ENCODE results near the gene KDM6A. TPM values are rescaled to one million over a fixed set of nuclear protein-coding genes. Genes with fewer than 3 reads are reported as not detected.

The KDM6A gene
- total RNA-seq, 1 experiment from 2014 or later: 42.8 TPM

- Histone ChIP-seq H3K4me1 (ENCODE audit: insufficient read depth, low read length) (no peaks in the 10 kb centered on the region), H3K4me2 (ENCODE audit: insufficient read depth, insufficient read length, low read length) (no peak overlapping the region), H3K9ac (ENCODE audit: extremely low read depth, insufficient read length, low read length) (no peak overlapping the region), H2BK12ac (ENCODE audit: insufficient read length, low read depth, low read length) (no peak overlapping the region), H3K23me2 (ENCODE audit: insufficient read length, low read depth, low read length, poor library complexity, severe bottlenecking) (no peaks in the 10 kb centered on the region), H2BK20ac (ENCODE audit: low read depth, low read length, poor library complexity, severe bottlenecking) (no peak overlapping the region), H3K23ac (ENCODE audit: insufficient read length, low read depth, low read length) (no peak overlapping the region), H2BK120ac (ENCODE audit: low read depth, low read length, poor library complexity, severe bottlenecking) (no peak overlapping the region), H4K8ac (replicated peaks; ENCODE audit: insufficient read length, low read depth, low read length) (no peak overlapping the region), H3K27me3 (ENCODE audit: insufficient read depth, low read length) (no peaks in the 10 kb centered on the region), H4K20me1 (ENCODE audit: control insufficient read depth, insufficient read depth, insufficient read length) (no peaks in the 10 kb centered on the region), H2BK15ac (ENCODE audit: low read depth, low read length) (no peak overlapping the region), H2BK5ac (ENCODE audit: insufficient read length, low read length) (no peak overlapping the region), H3K27ac (ENCODE audit: insufficient read length, low read depth, low read length) (no peak overlapping the region), H4K91ac (ENCODE audit: insufficient read length, low read depth, low read length) (no peak overlapping the region), H3K79me2 (ENCODE audit: insufficient read depth, low read length) (no peaks in the 10 kb centered on the region), H2AK5ac (ENCODE audit: insufficient read length, low read length) (no peak overlapping the region), H3K4ac (ENCODE audit: low read depth, low read length) (no peak overlapping the region), H3T11ph (ENCODE audit: low read length) (no peak overlapping the region), H3K9me3 (ENCODE audit: control insufficient read depth, low read depth, low read length) (peaks cover 58% of the 10 kb centered on the region), H3K79me1 (ENCODE audit: insufficient read depth, low read depth, low read length, poor library complexity, severe bottlenecking) (no peaks in the 10 kb centered on the region), H3K56ac (ENCODE audit: insufficient read length, low read depth, low read length) (no peak overlapping the region), H3K18ac (ENCODE audit: insufficient read length, low read depth, low read length) (no peak overlapping the region), H2AFZ (ENCODE audit: low read length) (no peak overlapping the region), H3K14ac (ENCODE audit: insufficient read depth, low read length) (no peak overlapping the region), H4K5ac (ENCODE audit: insufficient read length, low read depth, low read length) (no peak overlapping the region)
- no peak for TF ChIP-seq CTCF (conservative IDR thresholded peaks at IDR 0.05)
- Mint-ChIP-seq H3K4me1 (no peaks in the 10 kb centered on the region), H3K36me3 (ENCODE audit: insufficient read depth in 1 of 3, low read depth in 3 of 3) (peaks cover 4 to 8% (median 5%) of the 10 kb centered on the region in 3 experiments; a peak in 6 of 7 replicates), H3K27ac (no peak overlapping the region), H3K9me3 (peaks cover 61 to 63% of the 10 kb centered on the region in 2 experiments), H3K4me3 (no peak overlapping the region), H3K27me3 (ENCODE audit: low read depth) (peaks cover 2% of the 10 kb centered on the region; the same call in 1 of the 2 replicates)
- DNase-seq: no peak
- WGBS (ENCODE audit: extremely low coverage, insufficient read length, low lambda C conversion rate): no CpG with 5 or more reads among the region's 7 CpGs
Observed at GRCh38 chrX:45134315-45134731, 261.3 kb downstream of the KDM6A start.
